AG04450 (cell line): Measurements from ENCODE around the gene ARIH2. TPM values are rescaled to one million over a fixed set of nuclear protein-coding genes. Genes with fewer than 3 reads are reported as not detected.

Experiments used
- CTCF ChIA-PET: fragments of 300-600, 350-600 bp; formaldehyde crosslinking; extraction: SDS; loops from one replicate; lab custom pipeline; 2022; ENCODE audit warnings: antibody characterized with exemption, inconsistent platforms; lab: Charles Lee
- POLR2A ChIA-PET: fragments of 350-600 bp; formaldehyde crosslinking; extraction: SDS; loops from one replicate; lab custom pipeline; 2021; ENCODE audit warnings: antibody characterized with exemption, inconsistent platforms; lab: Yijun Ruan, JAX
- DNase-seq: peaks from one replicate; pipeline ENCODE4 v3.0.0-alpha.2; 2011; ENCODE audit warnings: low read depth, low spot score
- H3K27ac ChIP-seq: one replicate; pipeline ENCODE4 v1.5.1; 2012; ENCODE audit warnings: low read depth, low read length, control low read depth
- H3K27me3 ChIP-seq: one replicate; pipeline ENCODE4 v1.6.0; 2012; ENCODE audit warnings: low read length; ENCODE audit not compliant: control insufficient read depth, insufficient read depth
- H3K4me3 ChIP-seq: 2 replicates; pipeline ENCODE4 v1.5.1; 2011; ENCODE audit warnings: mild to moderate bottlenecking, low read depth, low read length, control low read depth
- H3K9me3 ChIP-seq: 2 replicates; pipeline ENCODE4 v1.5.1; 2012; ENCODE audit warnings: low read length; ENCODE audit not compliant: control insufficient read depth, insufficient read depth
- polyA plus RNA-seq: library from polyadenylated mRNA; depleted of rRNA; stranded (reverse); fragments of >200 nt; gene quantifications from 2 replicates; pipeline ENCODE4 v1.2.3, GENCODE V29; 2011
- TF ChIP-seq, protein P1 (sequence below): IDR thresholded peaks from 2 replicates; pipeline ENCODE4 v1.5.1; 2011; ENCODE audit warnings: low read depth, low read length, control low read depth, inconsistent platforms

Gene ARIH2
- polyA plus RNA-seq, 1 experiment, result 77.5 TPM

DNA sequence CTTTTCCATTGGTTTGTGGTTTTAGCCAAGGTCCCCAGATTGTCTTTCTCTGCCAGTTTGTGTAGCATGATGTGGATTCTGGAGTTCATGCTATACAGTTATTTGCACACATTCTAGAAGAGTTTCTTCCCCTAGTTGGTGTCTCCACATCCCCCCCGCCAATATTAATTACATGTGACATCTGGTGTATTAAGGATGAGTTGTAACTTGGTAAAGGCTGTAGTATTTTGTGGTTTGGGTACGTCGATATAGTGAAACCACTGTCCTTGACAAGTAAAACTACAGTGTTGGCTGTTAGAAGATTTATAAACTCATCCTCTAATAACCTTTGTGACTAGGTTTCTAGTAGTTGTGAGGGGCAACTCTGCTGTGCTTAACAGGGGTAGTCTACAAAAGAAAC, 47.7 kb downstream of the ARIH2 start:
- Histone ChIP-seq H3K9me3 (no peaks in the 10 kb centered on the region), H3K4me3 (no peak overlapping the region), H3K27me3 (no peaks in the 10 kb centered on the region), H3K27ac (peak overlapping the region; percentile 31)
- ChIA-PET CTCF (no interaction called here), POLR2A (no interaction called here)
- no peak for DNase-seq
- TF ChIP-seq, protein P1, sequence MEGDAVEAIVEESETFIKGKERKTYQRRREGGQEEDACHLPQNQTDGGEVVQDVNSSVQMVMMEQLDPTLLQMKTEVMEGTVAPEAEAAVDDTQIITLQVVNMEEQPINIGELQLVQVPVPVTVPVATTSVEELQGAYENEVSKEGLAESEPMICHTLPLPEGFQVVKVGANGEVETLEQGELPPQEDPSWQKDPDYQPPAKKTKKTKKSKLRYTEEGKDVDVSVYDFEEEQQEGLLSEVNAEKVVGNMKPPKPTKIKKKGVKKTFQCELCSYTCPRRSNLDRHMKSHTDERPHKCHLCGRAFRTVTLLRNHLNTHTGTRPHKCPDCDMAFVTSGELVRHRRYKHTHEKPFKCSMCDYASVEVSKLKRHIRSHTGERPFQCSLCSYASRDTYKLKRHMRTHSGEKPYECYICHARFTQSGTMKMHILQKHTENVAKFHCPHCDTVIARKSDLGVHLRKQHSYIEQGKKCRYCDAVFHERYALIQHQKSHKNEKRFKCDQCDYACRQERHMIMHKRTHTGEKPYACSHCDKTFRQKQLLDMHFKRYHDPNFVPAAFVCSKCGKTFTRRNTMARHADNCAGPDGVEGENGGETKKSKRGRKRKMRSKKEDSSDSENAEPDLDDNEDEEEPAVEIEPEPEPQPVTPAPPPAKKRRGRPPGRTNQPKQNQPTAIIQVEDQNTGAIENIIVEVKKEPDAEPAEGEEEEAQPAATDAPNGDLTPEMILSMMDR, result no peak

DNA sequence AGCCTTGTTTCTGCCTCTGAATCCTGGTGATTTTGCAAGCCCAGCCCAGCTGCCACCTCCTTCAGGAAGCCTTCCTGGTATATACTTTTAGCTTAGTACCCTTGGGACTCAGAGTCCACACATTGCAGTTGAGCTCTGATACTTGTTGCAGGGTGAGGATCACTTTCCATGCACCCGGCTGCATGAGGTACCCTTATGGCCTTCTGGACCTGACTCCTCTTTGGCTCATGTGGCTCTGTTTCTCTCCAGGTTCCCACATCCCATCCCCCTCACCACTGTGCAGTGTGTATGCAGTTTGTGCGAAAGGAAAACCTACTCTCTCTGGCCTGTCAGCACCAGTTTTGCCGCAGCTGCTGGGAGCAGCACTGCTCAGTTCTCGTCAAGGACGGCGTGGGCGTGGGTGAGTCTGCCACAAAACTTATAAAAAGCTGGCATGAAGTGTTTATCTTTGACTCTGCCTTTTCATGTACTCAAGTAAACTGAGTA, 48.3 kb downstream of the ARIH2 start:
- no peaks in the 10 kb centered on the region for H3K9me3 ChIP-seq
- POLR2A ChIA-PET, result no interaction called here
- TF ChIP-seq, protein P1, result no peak
- H3K27me3 ChIP-seq, result no peaks in the 10 kb centered on the region
- no peak for DNase-seq
- no peak overlapping the region for H3K4me3 ChIP-seq
- CTCF ChIA-PET, result no interaction called here
- peak overlapping the region; percentile 31 for H3K27ac ChIP-seq

DNA sequence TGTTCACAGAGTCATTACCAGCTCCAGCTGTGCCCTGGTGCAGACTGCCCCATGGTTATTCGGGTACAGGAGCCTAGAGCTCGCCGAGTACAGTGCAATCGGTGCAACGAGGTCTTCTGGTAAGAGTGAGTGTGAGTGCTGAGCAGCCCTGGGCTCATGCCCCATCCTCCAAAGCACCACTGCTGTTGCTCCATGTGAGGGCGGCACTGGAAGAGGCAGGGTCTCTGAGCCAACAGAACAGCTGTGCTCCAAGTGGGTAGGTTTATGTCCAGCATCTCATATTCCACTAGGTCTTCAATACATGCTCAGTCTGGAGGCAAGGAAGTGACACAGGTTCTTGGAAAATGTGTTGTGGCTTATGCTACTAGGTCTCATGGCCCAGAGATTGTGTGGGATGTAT, 51.9 kb downstream of the ARIH2 start:
- no peak for DNase-seq
- TF ChIP-seq, protein P1, result no peak
- H3K27ac ChIP-seq, result no peak overlapping the region
- H3K27me3 ChIP-seq, result no peaks in the 10 kb centered on the region
- POLR2A ChIA-PET, result no interaction called here
- CTCF ChIA-PET, result interaction anchor here (0.8 to 1.0 kb wide), 2 partner anchors 19 kb away, joined by 3 to 4 read pairs; no protein-coding TSS in a partner anchor
- H3K9me3 ChIP-seq, result no peaks in the 10 kb centered on the region
- H3K4me3 ChIP-seq, result no peak overlapping the region

DNA sequence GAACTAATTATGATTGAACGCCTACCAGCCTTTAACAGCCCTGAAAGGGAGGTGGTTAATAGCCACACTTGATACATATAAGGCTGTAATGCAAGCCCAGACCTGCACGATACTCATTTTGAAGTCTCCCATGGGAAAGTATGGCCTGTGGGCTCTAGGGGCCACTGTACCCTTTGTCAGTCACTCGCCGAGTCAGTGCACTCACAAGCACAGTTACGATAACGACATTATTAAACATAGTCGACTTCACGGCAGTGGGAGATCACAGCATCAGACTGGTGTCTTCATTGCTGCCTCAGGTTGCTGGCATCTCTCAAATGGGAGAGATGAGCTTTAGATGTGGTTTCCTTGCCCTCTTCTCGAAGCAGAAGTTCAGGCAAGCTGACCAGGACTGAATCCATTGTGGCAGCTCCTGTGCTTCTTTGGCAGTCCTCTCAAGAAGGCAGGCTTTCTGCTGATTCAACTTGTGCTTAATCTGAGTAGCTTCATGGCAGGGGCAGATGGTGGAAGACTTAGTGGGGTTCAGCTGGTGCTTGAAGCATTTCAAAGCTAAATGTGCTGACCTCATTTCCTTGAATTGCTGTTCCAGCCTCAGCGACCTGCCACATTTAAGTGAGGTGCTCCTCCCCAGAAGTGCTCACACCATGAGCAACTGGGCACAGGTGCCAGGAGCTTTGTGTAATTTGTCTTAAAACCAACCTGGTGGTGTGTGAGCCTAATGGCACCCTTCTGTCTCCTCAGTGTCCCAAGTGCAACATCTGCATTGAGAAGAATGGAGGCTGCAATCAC, 55.6 kb downstream of the ARIH2 start:
- TF ChIP-seq, protein P1, result no peak
- Histone ChIP-seq H3K27me3 (no peaks in the 10 kb centered on the region), H3K4me3 (no peak overlapping the region), H3K27ac (no peak overlapping the region), H3K9me3 (no peaks in the 10 kb centered on the region)
- ChIA-PET POLR2A (no interaction called here), CTCF (interaction anchor here (2.8 kb wide), 1 partner anchor 14 kb away, joined by 12 read pairs; no protein-coding TSS in a partner anchor)
- no peak for DNase-seq

DNA sequence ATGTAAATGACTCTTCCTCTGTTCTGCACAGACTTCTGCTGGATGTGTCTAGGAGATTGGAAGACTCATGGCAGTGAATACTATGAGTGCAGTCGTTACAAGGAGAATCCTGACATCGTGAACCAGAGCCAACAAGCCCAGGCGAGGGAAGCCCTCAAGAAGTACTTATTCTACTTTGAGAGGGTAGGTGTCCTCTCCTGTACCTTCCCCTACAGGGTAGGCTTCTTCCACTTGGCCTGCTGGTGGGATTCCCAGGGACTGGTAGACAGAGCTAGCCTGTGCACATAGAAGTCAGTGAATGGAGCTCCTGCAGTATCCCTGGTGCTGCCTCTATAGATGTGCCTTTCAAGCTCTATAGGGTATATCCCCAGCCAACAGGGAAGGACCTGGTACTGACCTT, 60.8 kb downstream of the ARIH2 start:
- Histone ChIP-seq H3K27me3 (no peaks in the 10 kb centered on the region), H3K27ac (no peak overlapping the region), H3K9me3 (no peaks in the 10 kb centered on the region), H3K4me3 (no peak overlapping the region)
- ChIA-PET CTCF (no interaction called here), POLR2A (interaction anchor here (0.5 kb wide), 1 partner anchor 356 kb away, joined by 3 read pairs; no protein-coding TSS in a partner anchor)
- DNase-seq, result no peak
- TF ChIP-seq, protein P1, result no peak
